Measurements from ENCODE around the gene RAMP1. TPM values are rescaled to one million over a fixed set of nuclear protein-coding genes. Genes with fewer than 3 reads are reported as not detected.

Gene RAMP1
- total RNA-seq, 6 experiments from 2014 or later, result 0.38 to 1.3 (median 0.48) TPM; not detected in 1

DNA sequence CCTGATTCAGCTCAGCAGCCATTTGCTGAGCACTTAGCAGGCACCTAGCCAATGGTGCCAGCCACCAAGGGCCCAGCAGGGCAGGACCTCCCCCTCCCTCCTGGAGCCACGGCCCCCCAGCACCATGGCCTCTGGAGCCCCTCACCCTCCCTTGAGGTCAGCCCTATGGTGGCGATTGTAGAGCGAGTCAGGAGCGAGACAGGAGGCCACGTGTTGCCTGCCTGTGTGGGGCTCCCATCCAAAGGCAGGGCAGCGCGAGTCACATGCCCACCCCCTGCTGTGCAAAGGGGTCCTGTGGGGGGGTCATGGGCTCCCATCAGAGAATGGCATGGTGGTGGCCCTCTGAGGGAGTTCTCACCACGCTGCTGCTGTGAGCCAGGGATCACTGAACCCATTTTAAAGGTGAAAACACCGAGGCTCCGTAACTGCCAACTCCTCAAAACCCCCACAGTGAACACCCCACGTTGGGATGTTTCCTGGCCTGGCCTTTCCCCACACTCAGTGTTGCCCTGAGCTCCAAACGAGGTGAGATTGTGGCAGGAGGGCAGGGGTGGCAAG lies 35.6 kb downstream of the RAMP1 start:
- no peak overlapping the region for H3K27ac Mint-ChIP-seq
- TF ChIP-seq, protein P1, sequence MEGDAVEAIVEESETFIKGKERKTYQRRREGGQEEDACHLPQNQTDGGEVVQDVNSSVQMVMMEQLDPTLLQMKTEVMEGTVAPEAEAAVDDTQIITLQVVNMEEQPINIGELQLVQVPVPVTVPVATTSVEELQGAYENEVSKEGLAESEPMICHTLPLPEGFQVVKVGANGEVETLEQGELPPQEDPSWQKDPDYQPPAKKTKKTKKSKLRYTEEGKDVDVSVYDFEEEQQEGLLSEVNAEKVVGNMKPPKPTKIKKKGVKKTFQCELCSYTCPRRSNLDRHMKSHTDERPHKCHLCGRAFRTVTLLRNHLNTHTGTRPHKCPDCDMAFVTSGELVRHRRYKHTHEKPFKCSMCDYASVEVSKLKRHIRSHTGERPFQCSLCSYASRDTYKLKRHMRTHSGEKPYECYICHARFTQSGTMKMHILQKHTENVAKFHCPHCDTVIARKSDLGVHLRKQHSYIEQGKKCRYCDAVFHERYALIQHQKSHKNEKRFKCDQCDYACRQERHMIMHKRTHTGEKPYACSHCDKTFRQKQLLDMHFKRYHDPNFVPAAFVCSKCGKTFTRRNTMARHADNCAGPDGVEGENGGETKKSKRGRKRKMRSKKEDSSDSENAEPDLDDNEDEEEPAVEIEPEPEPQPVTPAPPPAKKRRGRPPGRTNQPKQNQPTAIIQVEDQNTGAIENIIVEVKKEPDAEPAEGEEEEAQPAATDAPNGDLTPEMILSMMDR (IDR thresholded peaks at IDR 0.05), result no peak
- H3K9me3 Mint-ChIP-seq, result no peaks in the 10 kb centered on the region
- no peak overlapping the region for H3K4me3 Mint-ChIP-seq
- H3K27me3 Mint-ChIP-seq (ENCODE audit: insufficient read depth), result no peaks in the 10 kb centered on the region; the same call in 1 of the 2 replicates
- no peaks in the 10 kb centered on the region for H3K4me1 Mint-ChIP-seq (ENCODE audit: low read depth)
- H3K36me3 Mint-ChIP-seq (ENCODE audit: low read depth), result no peaks in the 10 kb centered on the region
- DNase-seq, result no peak

DNA sequence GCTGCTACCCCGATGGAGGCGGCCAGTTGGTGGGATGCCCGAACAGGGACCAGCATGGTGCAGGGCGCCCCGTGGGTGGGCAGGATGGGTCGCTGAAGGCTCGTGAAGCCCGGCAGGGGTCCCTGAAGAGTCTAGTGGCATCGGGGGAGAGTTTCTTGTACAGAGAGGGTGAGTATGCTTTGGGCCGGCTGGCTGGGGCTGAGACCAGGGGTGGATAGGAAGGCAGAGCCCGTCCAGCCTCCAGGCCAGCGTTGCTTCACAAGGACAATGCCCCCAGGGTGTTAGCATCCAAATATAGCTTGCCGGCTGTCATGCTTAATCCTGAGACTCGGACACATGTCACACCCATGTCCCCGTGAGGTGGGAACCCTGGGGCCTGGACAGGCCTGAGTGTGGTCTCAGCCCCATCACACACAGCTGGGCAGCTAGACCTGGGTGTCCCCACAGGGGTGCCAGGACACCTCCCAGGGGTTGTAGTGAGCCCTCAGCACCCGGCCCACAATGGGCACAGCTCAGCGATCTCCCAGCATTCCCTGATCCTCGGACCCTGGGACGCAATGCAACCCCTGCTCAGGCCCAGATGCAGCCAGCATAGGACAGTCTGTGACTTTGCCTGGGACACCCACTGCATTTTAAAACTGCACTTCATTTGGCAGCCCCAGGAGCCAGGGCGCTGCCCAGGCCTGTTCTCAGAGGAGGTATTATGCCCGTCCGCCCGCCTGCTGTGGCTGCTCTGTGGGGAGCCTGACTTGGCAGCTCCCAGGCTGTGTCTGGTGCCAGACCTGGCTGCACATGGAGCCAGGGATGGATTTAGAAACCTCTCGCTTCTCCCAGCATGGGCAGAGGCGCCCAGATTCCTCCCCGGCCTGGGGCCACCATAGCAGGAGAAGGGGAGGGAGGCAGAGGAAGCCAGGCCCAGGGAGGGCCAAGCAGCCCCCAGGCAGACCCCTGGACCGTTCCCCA lies 36.4 kb downstream of the RAMP1 start:
- Mint-ChIP-seq H3K27me3 (ENCODE audit: insufficient read depth) (no peaks in the 10 kb centered on the region; the same call in 1 of the 2 replicates), H3K4me1 (ENCODE audit: low read depth) (no peaks in the 10 kb centered on the region), H3K27ac (no peak overlapping the region), H3K9me3 (no peaks in the 10 kb centered on the region), H3K4me3 (no peak overlapping the region), H3K36me3 (ENCODE audit: low read depth) (no peaks in the 10 kb centered on the region)
- TF ChIP-seq, protein P1 (IDR thresholded peaks at IDR 0.05), result no peak
- no peak for DNase-seq

DNA sequence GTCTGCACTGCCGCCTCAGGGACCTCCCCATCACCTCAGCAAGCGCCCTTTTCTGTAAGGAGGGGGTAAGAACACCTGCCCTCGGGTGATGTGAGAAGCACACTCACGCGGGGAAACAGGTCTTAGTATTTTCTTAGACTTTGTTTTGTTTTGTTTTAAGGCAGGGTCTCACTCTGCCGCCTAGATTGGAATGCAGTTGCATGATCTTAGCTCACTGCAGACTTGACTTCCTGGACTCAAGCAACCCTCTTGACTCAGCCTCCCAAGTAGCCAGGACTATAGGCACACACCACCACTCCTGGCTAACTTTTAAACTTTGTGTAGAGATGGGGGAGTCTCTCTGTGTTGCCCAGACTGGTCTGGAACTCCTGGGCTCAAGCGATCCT lies 37.1 kb downstream of the RAMP1 start:
- no peak for DNase-seq
- H3K27me3 Mint-ChIP-seq (ENCODE audit: insufficient read depth), result no peaks in the 10 kb centered on the region; the same call in 1 of the 2 replicates
- H3K27ac Mint-ChIP-seq, result no peak overlapping the region
- TF ChIP-seq, protein P1 (IDR thresholded peaks at IDR 0.05), result no peak
- H3K4me3 Mint-ChIP-seq, result no peak overlapping the region
- H3K36me3 Mint-ChIP-seq (ENCODE audit: low read depth), result no peaks in the 10 kb centered on the region
- 0 out of 2 replicates have a peak, but pooled peaks cover 3% of the 10 kb centered on the region for H3K4me1 Mint-ChIP-seq (ENCODE audit: low read depth)
- no peaks in the 10 kb centered on the region for H3K9me3 Mint-ChIP-seq

DNA sequence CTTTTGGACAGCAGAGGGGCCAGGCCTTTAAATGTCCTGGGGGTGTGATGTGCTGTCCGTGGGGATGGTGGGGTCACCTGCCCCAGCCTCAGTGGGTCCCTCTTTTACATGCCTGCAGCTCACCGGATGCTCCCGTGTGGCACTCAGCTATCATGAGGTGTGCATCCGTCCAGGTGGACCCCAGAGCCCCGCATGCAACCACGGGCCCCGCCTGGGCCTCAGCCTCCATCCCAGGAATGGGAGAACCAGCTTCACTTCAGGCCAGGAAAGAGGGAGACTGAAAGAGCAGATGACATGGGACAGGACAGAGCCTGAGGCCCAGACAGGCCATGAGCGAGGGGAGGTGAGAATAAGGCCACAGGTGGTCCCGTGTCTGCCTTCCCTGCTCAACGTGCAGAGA lies 37.5 kb downstream of the RAMP1 start:
- no peak for DNase-seq
- no peak overlapping the region for H3K27ac Mint-ChIP-seq
- H3K9me3 Mint-ChIP-seq, result no peaks in the 10 kb centered on the region
- 0 out of 2 replicates have a peak, but pooled peaks cover 4% of the 10 kb centered on the region for H3K4me1 Mint-ChIP-seq (ENCODE audit: low read depth)
- H3K27me3 Mint-ChIP-seq (ENCODE audit: insufficient read depth), result no peaks in the 10 kb centered on the region; the same call in 1 of the 2 replicates
- H3K36me3 Mint-ChIP-seq (ENCODE audit: low read depth), result no peaks in the 10 kb centered on the region
- no peak overlapping the region for H3K4me3 Mint-ChIP-seq
- TF ChIP-seq, protein P1 (IDR thresholded peaks at IDR 0.05), result no peak

DNA sequence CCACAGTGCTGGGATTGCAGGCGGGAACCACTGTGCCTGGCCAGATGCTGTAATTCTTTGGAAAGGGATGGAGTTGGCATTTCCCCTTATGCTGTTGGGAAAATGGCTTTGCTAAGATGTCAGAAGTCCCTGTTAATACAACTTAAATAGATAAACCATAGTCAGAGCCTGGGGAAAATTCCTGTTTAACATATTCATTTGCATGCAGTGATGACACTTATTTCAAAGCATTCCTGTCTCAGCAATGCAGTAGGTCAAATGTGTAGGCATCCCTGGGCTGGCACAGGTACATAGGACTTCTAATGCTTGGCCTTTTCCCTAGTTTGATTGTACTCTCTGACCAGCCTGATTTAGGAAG lies 38.6 kb downstream of the RAMP1 start:
- no peak for DNase-seq
- Mint-ChIP-seq H3K4me3 (no peak overlapping the region), H3K9me3 (no peaks in the 10 kb centered on the region), H3K27ac (no peak overlapping the region), H3K36me3 (ENCODE audit: low read depth) (no peaks in the 10 kb centered on the region), H3K27me3 (ENCODE audit: insufficient read depth) (no peaks in the 10 kb centered on the region; the same call in 1 of the 2 replicates), H3K4me1 (ENCODE audit: low read depth) (0 out of 2 replicates have a peak, but pooled peaks cover 4% of the 10 kb centered on the region)
- TF ChIP-seq, protein P1 (IDR thresholded peaks at IDR 0.05), result no peak

Measured in HFFc6 (cell line).